ENCODE measurements around the gene LIPC.

- TF ChIP-seq CTCF (IDR thresholded peaks at IDR 0.05) (no peak), POLR2A (IDR thresholded peaks at IDR 0.05) (no peak)
Observed at GRCh38 chr15:58541410-58542087, 109.8 kb downstream of the LIPC start.

All from thyroid gland (tissue), 4 donors.